OCI-LY1 (cell line): ENCODE measurements around the gene MX2.

Source experiments
- H2AFZ ChIP-seq: fragments of 200-600 bp; sonication (generic), shearing (Covaris generic); 2 replicates; pipeline ENCODE4 v1.6.0; 2014; ENCODE audit warnings: antibody characterized with exemption, mild to moderate bottlenecking, low read length
- H3F3A ChIP-seq: fragments of 200-600 bp; sonication (generic), shearing (Covaris generic); 2 replicates; pipeline ENCODE4 v1.6.0; 2014; ENCODE audit warnings: mild to moderate bottlenecking, antibody characterized with exemption, low read length, moderate library complexity; ENCODE audit not compliant: insufficient read depth
- H3K27ac ChIP-seq: fragments of 200-600 bp; sonication (generic); 2 replicates; pipeline ENCODE4 v1.5.1; 2014; ENCODE audit warnings: low read length, mixed run types, mild to moderate bottlenecking, low read depth; ENCODE audit not compliant: poor library complexity, severe bottlenecking
- H3K27me3 ChIP-seq: fragments of 200-600 bp; sonication (generic); 2 replicates; pipeline ENCODE4 v1.6.0; 2014; ENCODE audit warnings: antibody characterized with exemption, mild to moderate bottlenecking, low read length, moderate library complexity; ENCODE audit not compliant: insufficient read depth
- H3K36me3 ChIP-seq: fragments of 200-600 bp; sonication (generic); 2 replicates; pipeline ENCODE4 v1.6.1; 2014; ENCODE audit warnings: mild to moderate bottlenecking, antibody characterized with exemption, low read length, moderate library complexity, mixed read lengths; ENCODE audit not compliant: insufficient read depth
- H3K4me1 ChIP-seq: fragments of 200-600 bp; sonication (generic); 2 replicates; pipeline ENCODE4 v1.5.1; 2014; ENCODE audit warnings: mild to moderate bottlenecking, low read length, moderate library complexity; ENCODE audit not compliant: insufficient read depth, severe bottlenecking
- H3K4me2 ChIP-seq: fragments of 200-600 bp; sonication (generic), shearing (Covaris generic); 2 replicates; pipeline ENCODE4 v1.6.1; 2014; ENCODE audit warnings: low read length
- H3K4me3 ChIP-seq: fragments of 200-600 bp; sonication (generic); 2 replicates; pipeline ENCODE4 v1.5.1; 2014; ENCODE audit warnings: low read length, low read depth, mild to moderate bottlenecking, mixed read lengths; ENCODE audit not compliant: poor library complexity, severe bottlenecking
- H3K79me2 ChIP-seq: fragments of 200-600 bp; shearing (Covaris generic); 2 replicates; pipeline ENCODE4 v1.6.1; 2016; ENCODE audit warnings: mixed run types, low read length, mixed read lengths; ENCODE audit not compliant: insufficient read depth
- H3K9ac ChIP-seq: fragments of 200-600 bp; sonication (generic), shearing (Covaris generic); 2 replicates; pipeline ENCODE4 v1.6.1; 2014; ENCODE audit warnings: mild to moderate bottlenecking, low read length, mixed read lengths
- H3K9me2 ChIP-seq: fragments of 200-600 bp; sonication (generic), shearing (Covaris generic); 2 replicates; pipeline ENCODE4 v1.6.1; 2014; ENCODE audit warnings: low read depth, mild to moderate bottlenecking, low read length, mixed read lengths
- H3K9me3 ChIP-seq: fragments of 200-600 bp; shearing (Covaris generic); 2 replicates; pipeline ENCODE4 v1.6.1; 2014; ENCODE audit warnings: low read length, mixed read lengths
- H4K20me1 ChIP-seq: fragments of 200-600 bp; sonication (generic), shearing (Covaris generic); 2 replicates; pipeline ENCODE4 v1.6.0; 2016; ENCODE audit warnings: mild to moderate bottlenecking, low read length; ENCODE audit not compliant: insufficient read depth
- CTCF ChIP-seq: fragments of 200-600 bp; sonication (generic), shearing (Covaris generic); IDR thresholded peaks from 2 replicates; pipeline ENCODE4 v1.5.1; 2017; ENCODE audit warnings: mild to moderate bottlenecking, antibody characterized with exemption, low read length, moderate library complexity, mixed read lengths
- EZH2 ChIP-seq: fragments of 200-600 bp; sonication (generic), shearing (Covaris generic); IDR thresholded peaks from 2 replicates; pipeline ENCODE4 v1.8.0; 2017; ENCODE audit warnings: borderline replicate concordance, mixed run types, mild to moderate bottlenecking, antibody characterized with exemption, low read length, moderate library complexity, mixed read lengths

MX2 gene

GRCh38 chr21:41326414-41327080, 35.3 kb upstream of the MX2 start:
- Histone ChIP-seq H3K9me2 (no peaks in the 10 kb centered on the region), H3K4me2 (peak overlapping the region; percentile 51), H4K20me1 (no peaks in the 10 kb centered on the region), H3K4me1 (peaks cover 65% of the 10 kb centered on the region), H3K27me3 (no peaks in the 10 kb centered on the region), H3K4me3 (peak overlapping the region; percentile 39), H3K9ac (peak overlapping the region; percentile 49), H3K79me2 (no peaks in the 10 kb centered on the region), H3F3A (no peaks in the 10 kb centered on the region), H3K36me3 (no peaks in the 10 kb centered on the region), H3K27ac (peak overlapping the region; percentile 57), H2AFZ (no peak overlapping the region), H3K9me3 (no peaks in the 10 kb centered on the region)
- TF ChIP-seq EZH2 = no peak
- TF ChIP-seq CTCF = no peak

- Histone ChIP-seq H3K36me3 (no peaks in the 10 kb centered on the region), H3K4me1 (peaks cover 53% of the 10 kb centered on the region), H3K9me3 (no peaks in the 10 kb centered on the region), H3K9ac (no peak overlapping the region; the same call in 1 of the 2 replicates), H3K4me2 (peak overlapping the region; percentile 51), H3F3A (no peaks in the 10 kb centered on the region), H3K79me2 (no peaks in the 10 kb centered on the region), H3K9me2 (no peaks in the 10 kb centered on the region), H3K27me3 (no peaks in the 10 kb centered on the region), H3K4me3 (no peak overlapping the region), H4K20me1 (no peaks in the 10 kb centered on the region), H2AFZ (no peak overlapping the region), H3K27ac (peak overlapping the region; percentile 57)
- TF ChIP-seq EZH2 = no peak
- TF ChIP-seq CTCF = no peak
Measured at GRCh38 chr21:41327753-41328152, 34.1 kb upstream of the MX2 start.

GRCh38 chr21:41328660-41329607, 32.9 kb upstream of the MX2 start:
- no peak for TF ChIP-seq EZH2
- Histone ChIP-seq H3K36me3 (no peaks in the 10 kb centered on the region; the same call in 1 of the 2 replicates), H3K4me1 (peaks cover 41% of the 10 kb centered on the region), H3K79me2 (no peaks in the 10 kb centered on the region), H3K9me2 (no peaks in the 10 kb centered on the region), H3K9me3 (no peaks in the 10 kb centered on the region), H3F3A (no peaks in the 10 kb centered on the region), H3K9ac (no peak overlapping the region), H3K27me3 (no peaks in the 10 kb centered on the region), H3K4me3 (no peak overlapping the region), H3K4me2 (no peak overlapping the region), H3K27ac (peak overlapping the region; percentile 33), H4K20me1 (no peaks in the 10 kb centered on the region), H2AFZ (no peak overlapping the region)
